Neural cell (in vitro differentiated cells): ENCODE results near the gene ATF6B. TPM values are rescaled to one million over a fixed set of nuclear protein-coding genes. Genes with fewer than 3 reads are reported as not detected.

Experiments used
- H2AFZ ChIP-seq: fragments of 200-600, 300-800 bp; sonication (generic), shearing (Covaris generic); 2 replicates; pipeline ENCODE4 v1.6.0; 2014; ENCODE audit warnings: low read depth, mild to moderate bottlenecking, antibody characterized with exemption, low read length, moderate library complexity
- H3F3A ChIP-seq: fragments of 200-600 bp; shearing (Covaris generic); 2 replicates; pipeline ENCODE4 v1.6.1; 2016; ENCODE audit warnings: mild to moderate bottlenecking, moderate library complexity, mixed read lengths, antibody characterized with exemption, low read length; ENCODE audit not compliant: insufficient read depth, poor library complexity, severe bottlenecking
- H3K27ac ChIP-seq: fragments of 200-600, 300-800 bp; sonication (generic), shearing (Covaris generic); 2 replicates; pipeline ENCODE4 v1.5.1; 2014; ENCODE audit warnings: mild to moderate bottlenecking, low read length, moderate library complexity
- H3K27me3 ChIP-seq: fragments of 300-800, 200-600 bp; sonication (generic), shearing (Covaris generic); 2 replicates; pipeline ENCODE4 v1.6.0; 2014; ENCODE audit warnings: mild to moderate bottlenecking, low read depth, low read length, moderate library complexity; ENCODE audit not compliant: insufficient read depth
- H3K36me3 ChIP-seq: fragments of 300-800, 200-600 bp; sonication (generic), shearing (Covaris generic); 2 replicates; pipeline ENCODE4 v1.5.1; 2014; ENCODE audit warnings: mild to moderate bottlenecking, antibody characterized with exemption, low read length, moderate library complexity; ENCODE audit not compliant: insufficient read depth
- H3K4me2 ChIP-seq: fragments of 300-800, 200-600 bp; sonication (generic), shearing (Covaris generic); 2 replicates; pipeline ENCODE4 v1.6.0; 2014; ENCODE audit warnings: mild to moderate bottlenecking, low read length
- H3K4me3 ChIP-seq: fragments of 300-800, 200-600 bp; sonication (generic), shearing (Covaris generic); 2 replicates; pipeline ENCODE4 v1.5.1; 2014; ENCODE audit warnings: mild to moderate bottlenecking, low read length, moderate library complexity
- H3K79me2 ChIP-seq: fragments of 200-600 bp; shearing (Covaris generic); replicated peaks from 2 replicates; pipeline ENCODE4 v1.6.0; 2014; ENCODE audit warnings: mild to moderate bottlenecking, low read length, moderate library complexity; ENCODE audit not compliant: insufficient read depth
- H3K9ac ChIP-seq: fragments of 300-800, 200-600 bp; sonication (generic), shearing (Covaris generic); 2 replicates; pipeline ENCODE4 v1.6.1; 2016; ENCODE audit warnings: mild to moderate bottlenecking, low read length, mixed read lengths
- H3K9me2 ChIP-seq: fragments of 200-600 bp; shearing (Covaris generic); 2 replicates; pipeline ENCODE4 v1.6.1; 2016; ENCODE audit warnings: mild to moderate bottlenecking, low read length, mixed read lengths; ENCODE audit not compliant: insufficient read depth
- H3K9me3 ChIP-seq: fragments of 200-600, 300-800 bp; sonication (generic), shearing (Covaris generic); 2 replicates; pipeline ENCODE4 v1.6.1; 2016; ENCODE audit warnings: mild to moderate bottlenecking, mixed run types, low read length, moderate library complexity, mixed read lengths
- H4K20me1 ChIP-seq: fragments of 200-600 bp; shearing (Covaris generic); 2 replicates; pipeline ENCODE4 v1.6.1; 2016; ENCODE audit warnings: mild to moderate bottlenecking, mixed run types; ENCODE audit not compliant: insufficient read depth
- CTCF ChIP-seq: fragments of 450-650 bp; IDR thresholded peaks from 2 replicates; pipeline ENCODE4 v1.5.1; 2014; ENCODE audit warnings: antibody characterized with exemption, mild to moderate bottlenecking, moderate library complexity; ENCODE audit not compliant: poor library complexity, severe bottlenecking
- EP300 ChIP-seq: fragments of 450-650 bp; conservative IDR thresholded peaks from 2 replicates; pipeline ENCODE4 v1.6.1; 2014; ENCODE audit warnings: antibody characterized with exemption, mild to moderate bottlenecking, moderate library complexity; ENCODE audit not compliant: poor library complexity, severe bottlenecking
- EZH2 ChIP-seq: fragments of 200-600, 300-800 bp; shearing (Covaris generic), sonication (generic); IDR thresholded peaks from 2 replicates; pipeline ENCODE4 v1.6.1; 2014; ENCODE audit warnings: antibody characterized with exemption, low read length, borderline replicate concordance, mild to moderate bottlenecking; ENCODE audit not compliant: insufficient read depth, poor library complexity, severe bottlenecking
- MXI1 ChIP-seq: fragments of 450-650 bp; conservative IDR thresholded peaks from 2 replicates; pipeline ENCODE4 v1.6.1; 2014; ENCODE audit warnings: antibody characterized with exemption, mild to moderate bottlenecking; ENCODE audit not compliant: poor library complexity, severe bottlenecking
- POLR2AphosphoS5 ChIP-seq: IDR thresholded peaks from 2 replicates; pipeline ENCODE4 v1.6.1; 2012
- RAD21 ChIP-seq: fragments of 450-650 bp; conservative IDR thresholded peaks from 2 replicates; pipeline ENCODE4 v1.6.1; 2014; ENCODE audit warnings: antibody characterized with exemption, mild to moderate bottlenecking, moderate library complexity
- SMC3 ChIP-seq: fragments of 450-650 bp; conservative IDR thresholded peaks from 2 replicates; pipeline ENCODE4 v1.6.1; 2014; ENCODE audit warnings: antibody characterized with exemption, mild to moderate bottlenecking, moderate library complexity; ENCODE audit not compliant: poor library complexity
- TAF1 ChIP-seq: IDR thresholded peaks from 2 replicates; pipeline ENCODE4 v1.6.1; 2012; ENCODE audit warnings: low read depth
- polyA plus RNA-seq: library from polyadenylated mRNA; depleted of rRNA; stranded (reverse); fragments of >200 nt; gene quantifications from 2 replicates; pipeline ENCODE4 v1.2.3, GENCODE V29; 2014
- TF ChIP-seq, protein P1 (sequence below): IDR thresholded peaks from 2 replicates; pipeline ENCODE4 v1.6.1; 2012; ENCODE audit warnings: borderline replicate concordance

ATF6B gene
- polyA plus RNA-seq, 1 donor from 2014 or later, result 44.3 TPM

DNA sequence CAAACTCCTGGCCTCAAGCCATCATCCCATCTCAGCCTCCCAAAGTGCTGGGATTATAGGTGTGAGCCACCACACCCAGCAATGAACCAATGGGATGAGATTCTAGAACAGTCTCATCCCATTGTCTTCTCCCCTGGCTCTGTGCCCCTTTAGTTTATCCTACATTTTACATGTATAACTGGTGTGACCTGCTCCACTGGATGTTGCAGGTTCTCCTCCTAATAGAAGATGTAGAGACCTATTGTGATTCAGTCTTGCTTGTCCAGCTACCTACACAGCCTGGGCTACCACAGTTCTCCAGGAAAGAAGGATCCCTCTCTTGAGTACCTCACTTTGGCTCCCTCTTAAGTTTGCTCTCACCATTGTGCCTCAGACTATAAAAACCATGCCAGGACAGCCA, 4.1 kb upstream of the ATF6B start:
- no peak overlapping the region for H2AFZ ChIP-seq
- no peak overlapping the region for H3K4me3 ChIP-seq
- no peak for TF ChIP-seq CTCF
- TF ChIP-seq TAF1, result no peak
- TF ChIP-seq POLR2AphosphoS5, result no peak
- TF ChIP-seq EZH2, result no peak
- TF ChIP-seq EP300, result no peak
- TF ChIP-seq, protein P1, sequence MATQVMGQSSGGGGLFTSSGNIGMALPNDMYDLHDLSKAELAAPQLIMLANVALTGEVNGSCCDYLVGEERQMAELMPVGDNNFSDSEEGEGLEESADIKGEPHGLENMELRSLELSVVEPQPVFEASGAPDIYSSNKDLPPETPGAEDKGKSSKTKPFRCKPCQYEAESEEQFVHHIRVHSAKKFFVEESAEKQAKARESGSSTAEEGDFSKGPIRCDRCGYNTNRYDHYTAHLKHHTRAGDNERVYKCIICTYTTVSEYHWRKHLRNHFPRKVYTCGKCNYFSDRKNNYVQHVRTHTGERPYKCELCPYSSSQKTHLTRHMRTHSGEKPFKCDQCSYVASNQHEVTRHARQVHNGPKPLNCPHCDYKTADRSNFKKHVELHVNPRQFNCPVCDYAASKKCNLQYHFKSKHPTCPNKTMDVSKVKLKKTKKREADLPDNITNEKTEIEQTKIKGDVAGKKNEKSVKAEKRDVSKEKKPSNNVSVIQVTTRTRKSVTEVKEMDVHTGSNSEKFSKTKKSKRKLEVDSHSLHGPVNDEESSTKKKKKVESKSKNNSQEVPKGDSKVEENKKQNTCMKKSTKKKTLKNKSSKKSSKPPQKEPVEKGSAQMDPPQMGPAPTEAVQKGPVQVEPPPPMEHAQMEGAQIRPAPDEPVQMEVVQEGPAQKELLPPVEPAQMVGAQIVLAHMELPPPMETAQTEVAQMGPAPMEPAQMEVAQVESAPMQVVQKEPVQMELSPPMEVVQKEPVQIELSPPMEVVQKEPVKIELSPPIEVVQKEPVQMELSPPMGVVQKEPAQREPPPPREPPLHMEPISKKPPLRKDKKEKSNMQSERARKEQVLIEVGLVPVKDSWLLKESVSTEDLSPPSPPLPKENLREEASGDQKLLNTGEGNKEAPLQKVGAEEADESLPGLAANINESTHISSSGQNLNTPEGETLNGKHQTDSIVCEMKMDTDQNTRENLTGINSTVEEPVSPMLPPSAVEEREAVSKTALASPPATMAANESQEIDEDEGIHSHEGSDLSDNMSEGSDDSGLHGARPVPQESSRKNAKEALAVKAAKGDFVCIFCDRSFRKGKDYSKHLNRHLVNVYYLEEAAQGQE, result no peak
- TF ChIP-seq RAD21, result no peak
- TF ChIP-seq MXI1, result no peak
- TF ChIP-seq SMC3, result no peak
- no peak overlapping the region for H3K27ac ChIP-seq
- H4K20me1 ChIP-seq, result no peaks in the 10 kb centered on the region
- H3K4me2 ChIP-seq, result no peak overlapping the region
- peaks cover 16% of the 10 kb centered on the region for H3K79me2 ChIP-seq
- no peaks in the 10 kb centered on the region for H3K9me3 ChIP-seq
- no peaks in the 10 kb centered on the region for H3K27me3 ChIP-seq
- H3K36me3 ChIP-seq, result no peaks in the 10 kb centered on the region
- H3F3A ChIP-seq, result no peaks in the 10 kb centered on the region
- H3K9ac ChIP-seq, result no peak overlapping the region
- no peaks in the 10 kb centered on the region for H3K9me2 ChIP-seq

DNA sequence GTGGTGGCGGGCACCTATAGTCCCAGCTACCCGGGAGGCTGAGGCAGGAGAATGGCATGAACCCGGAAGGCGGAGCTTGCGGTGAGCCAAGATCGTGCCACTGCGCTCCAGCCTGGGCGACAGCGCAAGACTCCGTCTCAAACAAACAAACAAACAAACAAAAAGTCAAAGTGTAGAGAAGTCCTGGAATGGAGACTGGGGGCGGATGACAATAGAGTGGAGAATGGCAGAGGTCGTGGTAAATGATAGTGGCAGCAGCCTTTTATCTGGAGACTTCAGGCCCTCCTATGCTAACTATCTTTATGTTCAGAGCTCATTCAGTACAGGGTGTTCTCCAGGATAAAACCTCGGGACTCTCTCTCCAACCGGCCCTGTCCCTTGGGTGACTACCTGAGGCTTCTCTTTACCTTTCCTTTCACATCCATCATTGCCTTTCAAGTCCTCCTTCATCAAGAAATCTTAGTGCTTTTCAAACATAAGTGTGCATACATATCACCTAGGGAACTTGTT, 3.4 kb upstream of the ATF6B start:
- TF ChIP-seq POLR2AphosphoS5, result no peak
- no peak for TF ChIP-seq MXI1
- TF ChIP-seq CTCF, result no peak
- TF ChIP-seq RAD21, result no peak
- TF ChIP-seq TAF1, result no peak
- TF ChIP-seq SMC3, result no peak
- TF ChIP-seq, protein P1, result no peak
- TF ChIP-seq EZH2, result no peak
- TF ChIP-seq EP300, result no peak

More for the DNA sequence above, 3.4 kb upstream of the ATF6B start:
- no peak overlapping the region for H3K27ac ChIP-seq
- H4K20me1 ChIP-seq, result no peaks in the 10 kb centered on the region
- H3K79me2 ChIP-seq, result peaks cover 22% of the 10 kb centered on the region
- H2AFZ ChIP-seq, result no peak overlapping the region
- H3F3A ChIP-seq, result no peaks in the 10 kb centered on the region
- no peak overlapping the region for H3K4me3 ChIP-seq
- no peak overlapping the region for H3K4me2 ChIP-seq
- H3K9me3 ChIP-seq, result no peaks in the 10 kb centered on the region
- H3K9me2 ChIP-seq, result no peaks in the 10 kb centered on the region
- H3K27me3 ChIP-seq, result no peaks in the 10 kb centered on the region
- H3K36me3 ChIP-seq, result no peaks in the 10 kb centered on the region
- no peak overlapping the region for H3K9ac ChIP-seq
